HTR-8/SVneo (cell line): ENCODE data around the gene EDNRB.

ENCODE experiments used
- DNase-seq: peaks from one replicate; pipeline ENCODE4 v3.0.0; 2011; ENCODE audit warnings: low spot score, mixed read lengths; ENCODE audit not compliant: insufficient read length
- FAIRE-seq: peaks from 2 replicates; lab custom pipeline; 2011; peaks lifted over from hg19 to GRCh38; lab: Jason Lieb, UNC

EDNRB gene

DNA sequence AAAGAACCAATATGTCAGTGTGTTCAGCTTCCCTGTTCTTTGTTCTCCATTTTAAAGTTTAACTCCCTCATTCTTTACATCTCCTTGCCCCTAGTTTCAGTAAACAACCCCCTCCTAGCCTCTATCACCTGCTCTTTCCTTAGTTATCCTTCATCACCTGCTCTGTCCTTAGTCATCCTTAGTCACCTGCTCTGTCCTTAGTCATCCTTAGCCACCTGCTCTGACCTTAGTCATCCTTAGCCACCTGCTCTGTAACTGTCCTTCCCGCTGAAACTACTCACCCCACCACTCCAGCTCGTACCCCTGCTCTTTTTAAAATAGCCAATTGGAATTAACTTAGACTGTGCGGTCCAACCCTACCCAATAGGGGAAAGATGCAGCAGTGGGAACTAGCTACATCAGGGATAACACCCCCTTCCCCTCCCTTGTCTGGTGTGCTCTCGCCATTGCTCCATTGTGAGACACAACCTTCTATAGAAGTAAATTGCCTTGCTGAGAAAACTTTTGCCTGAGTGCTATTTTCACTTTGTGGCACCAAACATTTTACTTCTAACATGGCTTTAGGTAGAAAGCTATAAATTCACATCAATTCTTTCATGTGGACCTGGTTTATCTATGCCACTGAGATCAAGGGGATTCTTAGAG is 16.2 kb downstream of the EDNRB start:
- no peak for FAIRE-seq
- DNase-seq, result no peak

- FAIRE-seq, result no peak
Observed at GRCh38 chr13:77898097-77898496, 20.5 kb downstream of the EDNRB start.

GRCh38 chr13:77896977-77897376 is 21.7 kb downstream of the EDNRB start:
- DNase-seq (no peak), FAIRE-seq (no peak)

More at GRCh38 chr13:77898097-77898496, 20.5 kb downstream of the EDNRB start:
- no peak for DNase-seq

- DNase-seq (no peak), FAIRE-seq (no peak)
Observed at GRCh38 chr13:77896536-77896935, 22.1 kb downstream of the EDNRB start.

DNA sequence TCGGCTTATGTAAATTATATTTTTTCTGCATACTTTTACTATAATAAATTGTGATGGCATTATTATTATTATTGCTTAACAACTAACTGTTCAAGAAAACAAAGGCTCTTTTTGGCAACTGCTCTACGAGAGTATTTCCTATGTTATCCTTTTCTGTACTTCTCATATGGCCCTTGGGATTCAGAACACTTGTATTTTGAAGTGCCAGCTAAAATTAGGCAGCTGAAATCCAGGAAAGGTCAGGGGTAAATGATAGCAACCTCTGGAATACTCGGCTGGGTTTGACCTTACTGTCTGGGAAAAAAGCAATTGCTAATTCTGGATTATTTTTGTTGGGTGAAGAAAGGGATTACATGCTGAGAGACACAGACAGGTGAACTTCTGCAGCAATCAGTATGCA is 23.9 kb downstream of the EDNRB start:
- no peak for FAIRE-seq

DNA sequence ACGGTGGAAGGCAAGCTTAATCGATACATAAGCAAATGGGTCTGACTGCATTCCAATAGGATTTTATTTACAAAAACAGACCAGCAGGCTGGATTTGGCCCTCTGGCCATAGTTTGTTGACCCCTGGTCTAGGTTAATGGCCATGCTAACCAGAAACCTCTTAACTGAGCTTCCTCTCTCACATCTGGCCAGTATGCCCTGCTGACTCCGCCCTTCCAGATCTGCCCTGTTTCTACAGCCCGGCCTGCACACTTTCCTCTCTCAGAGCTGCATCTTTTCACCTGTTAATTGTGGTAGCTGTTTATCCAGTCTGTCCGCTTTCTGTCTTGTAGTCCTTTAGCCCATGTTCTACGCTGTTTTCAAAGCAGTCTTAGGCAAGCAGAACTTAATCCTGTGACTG is 25.6 kb downstream of the EDNRB start:
- DNase-seq, result no peak
- no peak for FAIRE-seq

More for the DNA sequence above, 23.9 kb downstream of the EDNRB start:
- DNase-seq, result no peak

DNA sequence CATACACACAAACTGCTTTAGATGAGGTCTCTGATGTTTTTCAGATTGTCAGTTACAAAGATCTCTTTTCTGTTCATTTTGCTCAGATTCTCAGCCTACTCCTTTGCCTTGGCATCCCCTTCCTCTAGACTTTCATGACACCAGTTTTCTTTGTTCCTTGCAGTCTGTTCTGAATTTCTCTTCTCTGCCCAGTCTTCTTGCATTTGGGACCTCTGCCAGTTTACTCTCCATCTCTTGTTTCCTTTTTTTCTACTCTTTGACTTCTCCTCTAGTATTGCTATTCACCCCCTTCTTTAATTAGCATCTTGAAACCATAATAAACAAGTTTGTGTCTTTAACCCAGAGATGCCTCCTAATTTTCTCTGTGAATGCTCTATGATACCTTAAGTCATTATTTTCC is 26.1 kb downstream of the EDNRB start:
- FAIRE-seq (no peak), DNase-seq (no peak)

- FAIRE-seq, result no peak
- no peak for DNase-seq
Observed at GRCh38 chr13:77891486-77891885, 27.1 kb downstream of the EDNRB start.

GRCh38 chr13:77891041-77891440 is 27.6 kb downstream of the EDNRB start:
- FAIRE-seq, result no peak
- no peak for DNase-seq

GRCh38 chr13:77883328-77883727 is 35.3 kb downstream of the EDNRB start:
- FAIRE-seq, result no peak
- no peak for DNase-seq

DNA sequence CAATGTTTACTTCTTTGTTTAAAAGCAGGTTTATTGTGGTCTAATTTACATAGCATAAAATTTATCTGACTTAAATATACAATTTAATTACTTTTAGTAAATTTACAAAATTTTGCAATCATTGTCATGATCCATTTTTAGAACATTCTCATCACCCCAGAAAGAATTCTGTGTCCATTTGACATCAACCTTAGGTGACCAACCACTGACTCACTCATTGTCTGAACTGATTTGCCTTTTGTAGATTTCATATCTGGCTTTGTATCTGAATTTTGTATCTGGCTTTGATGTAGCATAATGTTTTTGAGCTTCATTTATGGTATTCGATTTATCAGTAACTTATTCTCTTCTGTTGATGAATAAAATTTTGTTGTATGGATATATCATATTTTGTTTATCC is 40.4 kb downstream of the EDNRB start:
- FAIRE-seq, result no peak
- no peak for DNase-seq

DNA sequence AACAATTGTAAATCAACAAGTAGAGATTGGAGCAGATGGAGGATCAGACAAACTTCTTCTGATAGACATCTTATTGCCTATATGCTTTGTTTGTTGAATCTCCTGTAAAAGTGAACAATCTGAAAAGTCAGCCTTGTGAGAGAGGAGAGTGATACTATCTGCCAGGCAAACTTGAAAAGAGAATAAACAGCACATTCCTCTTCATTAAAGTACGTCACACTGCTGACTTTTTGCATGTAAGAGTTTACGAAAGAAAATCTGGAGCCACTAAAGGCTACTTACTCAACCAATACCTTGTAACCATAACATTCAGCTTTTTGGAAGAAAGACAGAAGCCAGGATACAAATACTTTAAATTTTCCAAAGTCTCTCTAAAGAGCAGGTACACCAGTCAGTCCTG is 42.5 kb downstream of the EDNRB start:
- no peak for DNase-seq
- no peak for FAIRE-seq

DNA sequence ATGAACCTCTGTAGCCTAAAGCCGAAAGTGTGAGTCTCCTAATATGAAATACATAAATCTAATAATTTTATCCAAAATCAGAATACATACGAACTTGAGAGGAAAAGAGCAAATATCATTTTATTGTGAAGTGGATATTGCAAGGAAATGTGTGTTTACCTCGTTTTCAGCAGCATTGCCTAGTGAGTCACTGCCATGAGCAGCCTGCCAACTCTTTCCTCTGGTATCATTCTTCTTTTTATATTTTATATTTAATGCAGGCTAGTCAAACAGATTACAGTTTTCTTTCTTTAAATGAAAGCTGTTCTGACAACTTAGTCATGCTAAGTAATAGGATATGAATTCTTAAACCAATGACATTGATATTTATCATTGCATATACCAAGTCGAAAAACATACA is 44.2 kb downstream of the EDNRB start:
- no peak for DNase-seq
- FAIRE-seq, result no peak

GRCh38 chr13:77872995-77873394 is 45.6 kb downstream of the EDNRB start:
- no peak for FAIRE-seq
- DNase-seq, result no peak

- FAIRE-seq, result no peak
- DNase-seq, result no peak
Observed at GRCh38 chr13:77871596-77871995, 47.0 kb downstream of the EDNRB start.

GRCh38 chr13:77868717-77869116 is 49.9 kb downstream of the EDNRB start:
- DNase-seq, result no peak

DNA sequence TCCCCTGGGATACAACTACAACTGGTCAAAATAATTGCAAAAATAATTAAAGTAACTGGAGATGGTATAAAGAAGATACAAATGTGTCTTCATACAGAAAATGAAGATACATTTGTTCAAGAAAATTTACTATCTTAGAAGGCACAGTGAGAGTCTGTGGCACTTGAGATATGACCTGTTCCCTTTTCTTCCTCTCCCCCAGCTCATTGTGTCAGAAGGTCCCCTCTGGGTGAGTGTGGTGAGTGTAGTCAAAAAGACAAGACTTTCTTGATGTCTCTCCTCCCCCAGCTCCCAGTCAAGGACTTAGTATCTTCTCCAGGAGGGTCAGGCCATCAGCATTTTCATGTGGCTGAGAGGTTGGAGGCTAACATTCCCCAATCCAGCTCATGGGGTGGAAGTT is 51.7 kb downstream of the EDNRB start:
- FAIRE-seq, result no peak

More at GRCh38 chr13:77868717-77869116, 49.9 kb downstream of the EDNRB start:
- FAIRE-seq, result no peak

GRCh38 chr13:77865622-77866021 is 53.0 kb downstream of the EDNRB start:
- FAIRE-seq, result no peak
- DNase-seq, result no peak

More for the DNA sequence above, 51.7 kb downstream of the EDNRB start:
- no peak for DNase-seq

- DNase-seq (no peak), FAIRE-seq (no peak)
Observed at GRCh38 chr13:77863144-77863543, 55.5 kb downstream of the EDNRB start.

DNA sequence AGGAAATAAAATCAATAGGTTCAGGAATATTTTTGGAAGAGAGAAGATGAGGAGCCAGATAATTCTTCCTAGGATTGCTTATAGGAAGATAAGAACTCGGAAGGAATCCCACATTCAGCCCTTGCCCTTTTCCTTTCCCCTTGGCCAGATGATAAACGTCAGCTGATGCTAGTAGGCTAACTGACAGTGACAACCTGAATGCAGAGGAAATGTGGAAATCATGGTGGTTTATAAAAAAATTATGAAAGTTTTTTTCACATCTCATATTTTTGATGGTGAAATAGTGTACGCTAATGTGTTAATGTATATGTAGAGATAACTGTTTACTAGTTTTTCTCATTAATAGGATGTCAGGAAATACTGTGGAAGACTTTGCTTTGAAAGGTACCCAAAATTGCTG is 56.9 kb downstream of the EDNRB start:
- FAIRE-seq, result no peak
- no peak for DNase-seq

GRCh38 chr13:77860507-77860981 is 58.1 kb downstream of the EDNRB start:
- no peak for FAIRE-seq
- DNase-seq, result no peak

GRCh38 chr13:77859450-77859849 is 59.2 kb downstream of the EDNRB start:
- FAIRE-seq, result no peak
- no peak for DNase-seq
